ENCODE data around the gene BDKRB2. TPM values are rescaled to one million over a fixed set of nuclear protein-coding genes. Genes with fewer than 3 reads are reported as not detected.

BDKRB2 gene
- total and polyA plus RNA-seq, 2 of the 8 experiments (the other 6 are each of a cell fraction or from before 2014, with no cell fraction given): 0.13 to 0.21 TPM

DNA sequence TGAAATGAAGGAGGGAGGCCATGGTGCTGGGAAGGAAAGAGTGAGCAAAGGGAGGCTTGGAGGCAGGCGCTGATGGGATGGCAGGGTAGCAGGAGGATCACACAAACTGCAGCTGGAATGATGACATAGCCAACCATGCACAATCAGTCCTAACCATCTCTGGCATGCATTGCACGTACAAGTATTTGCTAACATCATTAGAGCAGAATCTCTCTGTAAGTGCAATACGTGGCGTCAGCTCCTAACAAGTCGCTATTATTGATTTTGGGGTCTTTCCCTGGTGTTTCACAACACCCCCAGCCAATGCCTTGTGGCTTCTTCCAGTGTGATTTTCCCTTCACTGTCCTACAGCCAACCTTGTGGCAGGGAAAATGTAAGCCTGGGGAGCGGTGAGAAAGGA, 69.9 kb downstream of the BDKRB2 start:
- Histone ChIP-seq H2AK5ac (ENCODE audit: low read depth, low read length) (no peak overlapping the region), H2BK20ac (ENCODE audit: low read length) (no peak overlapping the region), H3K4me2 (ENCODE audit: insufficient read depth in 1 of 2, low read depth in 2 of 2, low read length in 2 of 2) (no peak overlapping the region), H3K4ac (replicated peaks; ENCODE audit: insufficient read length, low read depth, low read length) (no peak overlapping the region), H3K36me3 (ENCODE audit: control insufficient read depth in 2 of 4, insufficient read depth in 4 of 4, low read length in 3 of 4) (no peaks in the 10 kb centered on the region; a peak in 2 of 8 replicates), H3K79me1 (ENCODE audit: low read depth, low read length) (no peaks in the 10 kb centered on the region), H3K79me2 (ENCODE audit: control insufficient read depth in 1 of 2, insufficient read depth in 2 of 2, low read length in 2 of 2) (no peaks in the 10 kb centered on the region), H3K27ac (ENCODE audit: low read depth, low read length) (no peak overlapping the region), H3K23ac (ENCODE audit: insufficient read length) (no peak overlapping the region), H3K4me3 (ENCODE audit: extremely low read depth in 1 of 4, insufficient read depth in 2 of 4, low read depth in 3 of 4, low read length in 4 of 4) (no peak overlapping the region), H3K18ac (ENCODE audit: extremely low read depth, low read length) (no peak overlapping the region), H2BK5ac (ENCODE audit: low read depth, low read length) (no peak overlapping the region), H3K9me3 (ENCODE audit: insufficient read depth in 2 of 2, low read depth in 1 of 2, low read length in 1 of 2) (peaks cover 4 to 10% of the 10 kb centered on the region in 2 experiments; a peak in 3 of 4 replicates), H2BK120ac (replicated peaks; ENCODE audit: low read depth, low read length) (no peak overlapping the region), H3K4me1 (replicated peaks in 1 of 4; ENCODE audit: control insufficient read depth in 3 of 4, insufficient read depth in 4 of 4, low read length in 3 of 4) (peaks cover 0 to 6% (median 2%) of the 10 kb centered on the region in 4 experiments; a peak in 2 of 7 replicates), H3K27me3 (replicated peaks in 1 of 4; ENCODE audit: control insufficient read depth in 3 of 4, extremely low read depth in 1 of 4, insufficient read depth in 3 of 4, low read length in 3 of 4) (no peaks in the 10 kb centered on the region), H4K8ac (ENCODE audit: extremely low read depth, insufficient read depth, low read length) (no peak overlapping the region), H2BK12ac (ENCODE audit: low read depth, low read length) (no peak overlapping the region), H4K5ac (ENCODE audit: insufficient read length, low read depth, low read length) (no peak overlapping the region), H2BK15ac (ENCODE audit: low read length) (no peak overlapping the region), H4K91ac (replicated peaks; ENCODE audit: insufficient read length, low read length) (no peak overlapping the region), H3K14ac (ENCODE audit: insufficient read length) (no peak overlapping the region), H4K20me1 (replicated peaks in 1 of 2; ENCODE audit: control insufficient read depth in 1 of 2, insufficient read depth in 2 of 2, low read length in 2 of 2) (no peaks in the 10 kb centered on the region), H3K23me2 (ENCODE audit: low read depth, low read length) (no peaks in the 10 kb centered on the region), H2AFZ (ENCODE audit: low read length) (no peak overlapping the region), H3K56ac (replicated peaks; ENCODE audit: insufficient read length, low read depth, low read length) (no peak overlapping the region), H3K9ac (replicated peaks in 1 of 4; ENCODE audit: extremely low read depth in 1 of 4, low read depth in 3 of 4, low read length in 3 of 4) (no peak overlapping the region)
- peak in 1 of 2 experiments; percentile 37 for DNase-seq (ENCODE audit: low read depth in 1 of 2, low spot score in 2 of 2)
- ChIA-PET POLR2A (ENCODE audit: partially characterized antibody) (no interaction called here), CTCF (ENCODE audit: partially characterized antibody) (interaction anchor here (0.6 to 12.6 kb wide), 29 partner anchors 9 to 700 kb away, joined by 3 to 268 read pairs (median 5); partner anchors contain the start of gene BDKRB1)
- FAIRE-seq: no peak
- no peak for TF ChIP-seq TAF7 (optimal IDR thresholded peaks at IDR 0.05; ENCODE audit: borderline replicate concordance, low read depth, low read length)
- TF ChIP-seq, protein P1, sequence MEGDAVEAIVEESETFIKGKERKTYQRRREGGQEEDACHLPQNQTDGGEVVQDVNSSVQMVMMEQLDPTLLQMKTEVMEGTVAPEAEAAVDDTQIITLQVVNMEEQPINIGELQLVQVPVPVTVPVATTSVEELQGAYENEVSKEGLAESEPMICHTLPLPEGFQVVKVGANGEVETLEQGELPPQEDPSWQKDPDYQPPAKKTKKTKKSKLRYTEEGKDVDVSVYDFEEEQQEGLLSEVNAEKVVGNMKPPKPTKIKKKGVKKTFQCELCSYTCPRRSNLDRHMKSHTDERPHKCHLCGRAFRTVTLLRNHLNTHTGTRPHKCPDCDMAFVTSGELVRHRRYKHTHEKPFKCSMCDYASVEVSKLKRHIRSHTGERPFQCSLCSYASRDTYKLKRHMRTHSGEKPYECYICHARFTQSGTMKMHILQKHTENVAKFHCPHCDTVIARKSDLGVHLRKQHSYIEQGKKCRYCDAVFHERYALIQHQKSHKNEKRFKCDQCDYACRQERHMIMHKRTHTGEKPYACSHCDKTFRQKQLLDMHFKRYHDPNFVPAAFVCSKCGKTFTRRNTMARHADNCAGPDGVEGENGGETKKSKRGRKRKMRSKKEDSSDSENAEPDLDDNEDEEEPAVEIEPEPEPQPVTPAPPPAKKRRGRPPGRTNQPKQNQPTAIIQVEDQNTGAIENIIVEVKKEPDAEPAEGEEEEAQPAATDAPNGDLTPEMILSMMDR (IDR thresholded peaks at IDR 0.05; ENCODE audit: control extremely low read depth in 1 of 3, insufficient read depth in 1 of 3, low read depth in 1 of 3, low read length in 3 of 3): no peak
- no peak for TF ChIP-seq CHD1 (IDR thresholded peaks at IDR 0.05; ENCODE audit: low read depth, low read length)
- no peak for TF ChIP-seq EGR1 (IDR thresholded peaks at IDR 0.05; ENCODE audit: borderline replicate concordance, low read depth, low read length)
- no peak for TF ChIP-seq TAF1 (IDR thresholded peaks at IDR 0.05; ENCODE audit: low read depth, low read length)
- no peak for TF ChIP-seq RAD21 (IDR thresholded peaks at IDR 0.05 in 1 of 2, conservative IDR thresholded peaks at IDR 0.05 in 1 of 2; ENCODE audit: low read depth in 2 of 2, low read length in 2 of 2)
- no peak for TF ChIP-seq ASH2L (IDR thresholded peaks at IDR 0.05; ENCODE audit: low read length)
- TF ChIP-seq SP2 (IDR thresholded peaks at IDR 0.05; ENCODE audit: low read length): no peak
- no peak for TF ChIP-seq POLR2A (IDR thresholded peaks at IDR 0.05; ENCODE audit: control extremely low read depth in 1 of 2, low read depth in 2 of 2, low read length in 2 of 2)
- 96% methylated on average over 6 of the region's 6 CpGs; no CpG with 5 or more reads in 1 of the 2 experiments for WGBS, 2 experiments (ENCODE audit: extremely low coverage in 1 of 2, insufficient coverage in 1 of 2, insufficient read length in 1 of 2, insufficient replicate concordance in 2 of 2, low coverage in 1 of 2, low lambda C conversion rate in 2 of 2, missing lambda C conversion rate in 1 of 2)

Data from H1 (cell line).